Measurements from ENCODE around the gene HSPA12A.

HSPA12A gene

GRCh38 chr10:116705498-116705897 lies 36.9 kb downstream of the HSPA12A start:
- Histone ChIP-seq H3K4me3 (ENCODE audit: low read length in 2 of 2) (no peak overlapping the region), H3K4me1 (ENCODE audit: control insufficient read depth, insufficient read depth, low read length) (no peaks in the 10 kb centered on the region), H3K27me3 (ENCODE audit: control insufficient read depth in 1 of 2, insufficient read depth in 2 of 2, low read length in 2 of 2) (no peaks in the 10 kb centered on the region), H3K9me3 (ENCODE audit: control insufficient read depth in 2 of 2, low read length in 2 of 2) (no peaks in the 10 kb centered on the region), H3K9ac (ENCODE audit: low read length in 2 of 2) (no peak overlapping the region), H3K27ac (ENCODE audit: low read length) (no peak overlapping the region), H3K36me3 (ENCODE audit: control insufficient read depth in 2 of 2, insufficient read depth in 2 of 2, low read length in 2 of 2) (peaks cover 0 to 4% of the 10 kb centered on the region in 2 donors)

- Histone ChIP-seq H3K9me3 (ENCODE audit: control insufficient read depth in 2 of 2, low read length in 2 of 2) (no peaks in the 10 kb centered on the region), H3K27ac (ENCODE audit: low read length) (no peak overlapping the region)
These were observed 37.4 kb downstream of the HSPA12A start for GRCh38 chr10:116704926-116705325.

GRCh38 chr10:116702165-116702564 lies 40.2 kb downstream of the HSPA12A start:
- Histone ChIP-seq H3K9ac (ENCODE audit: low read length in 2 of 2) (no peak overlapping the region), H3K27ac (ENCODE audit: low read length) (no peak overlapping the region)

More at GRCh38 chr10:116704926-116705325, 37.4 kb downstream of the HSPA12A start:
- Histone ChIP-seq H3K4me3 (ENCODE audit: low read length in 2 of 2) (no peak overlapping the region), H3K4me1 (ENCODE audit: control insufficient read depth, insufficient read depth, low read length) (peaks cover under 1% of the 10 kb centered on the region), H3K27me3 (ENCODE audit: control insufficient read depth in 1 of 2, insufficient read depth in 2 of 2, low read length in 2 of 2) (no peaks in the 10 kb centered on the region), H3K9ac (ENCODE audit: low read length in 2 of 2) (no peak overlapping the region), H3K36me3 (ENCODE audit: control insufficient read depth in 2 of 2, insufficient read depth in 2 of 2, low read length in 2 of 2) (peaks cover 0 to 4% of the 10 kb centered on the region in 2 donors)

GRCh38 chr10:116699471-116700150 lies 42.8 kb downstream of the HSPA12A start:
- Histone ChIP-seq H3K4me1 (ENCODE audit: control insufficient read depth, insufficient read depth, low read length) (peaks cover 15% of the 10 kb centered on the region), H3K4me3 (ENCODE audit: low read length in 2 of 2) (peak overlapping the region in 1 of 2 donors; percentile 8), H3K27me3 (ENCODE audit: control insufficient read depth in 1 of 2, insufficient read depth in 2 of 2, low read length in 2 of 2) (no peaks in the 10 kb centered on the region), H3K9ac (ENCODE audit: low read length in 2 of 2) (peak overlapping the region in 1 of 2 donors; percentile 47), H3K9me3 (ENCODE audit: control insufficient read depth in 2 of 2, low read length in 2 of 2) (no peaks in the 10 kb centered on the region), H3K27ac (ENCODE audit: low read length) (peak overlapping the region; percentile 18), H3K36me3 (ENCODE audit: control insufficient read depth in 2 of 2, insufficient read depth in 2 of 2, low read length in 2 of 2) (peaks cover 0 to 7% of the 10 kb centered on the region in 2 donors)

More at GRCh38 chr10:116702165-116702564, 40.2 kb downstream of the HSPA12A start:
- H3K27me3 ChIP-seq (ENCODE audit: control insufficient read depth in 1 of 2, insufficient read depth in 2 of 2, low read length in 2 of 2), result no peaks in the 10 kb centered on the region
- peaks cover 4 to 7% of the 10 kb centered on the region in 2 donors for H3K36me3 ChIP-seq (ENCODE audit: control insufficient read depth in 2 of 2, insufficient read depth in 2 of 2, low read length in 2 of 2)
- H3K4me3 ChIP-seq (ENCODE audit: low read length in 2 of 2), result no peak overlapping the region
- H3K4me1 ChIP-seq (ENCODE audit: control insufficient read depth, insufficient read depth, low read length), result peaks cover 12% of the 10 kb centered on the region
- no peaks in the 10 kb centered on the region for H3K9me3 ChIP-seq (ENCODE audit: control insufficient read depth in 2 of 2, low read length in 2 of 2)

GRCh38 chr10:116699049-116699448 lies 43.3 kb downstream of the HSPA12A start:
- H3K9ac ChIP-seq (ENCODE audit: low read length in 2 of 2), result no peak overlapping the region
- peak overlapping the region; percentile 18 for H3K27ac ChIP-seq (ENCODE audit: low read length)
- H3K4me3 ChIP-seq (ENCODE audit: low read length in 2 of 2), result peak overlapping the region in 1 of 2 donors; percentile 8
- no peaks in the 10 kb centered on the region for H3K27me3 ChIP-seq (ENCODE audit: control insufficient read depth in 1 of 2, insufficient read depth in 2 of 2, low read length in 2 of 2)
- no peaks in the 10 kb centered on the region for H3K9me3 ChIP-seq (ENCODE audit: control insufficient read depth in 2 of 2, low read length in 2 of 2)
- H3K4me1 ChIP-seq (ENCODE audit: control insufficient read depth, insufficient read depth, low read length), result peaks cover 16% of the 10 kb centered on the region
- peaks cover 0 to 7% of the 10 kb centered on the region in 2 donors for H3K36me3 ChIP-seq (ENCODE audit: control insufficient read depth in 2 of 2, insufficient read depth in 2 of 2, low read length in 2 of 2)

- Histone ChIP-seq H3K27me3 (ENCODE audit: control insufficient read depth in 1 of 2, insufficient read depth in 2 of 2, low read length in 2 of 2) (no peaks in the 10 kb centered on the region), H3K4me1 (ENCODE audit: control insufficient read depth, insufficient read depth, low read length) (peaks cover 16% of the 10 kb centered on the region), H3K4me3 (ENCODE audit: low read length in 2 of 2) (no peak overlapping the region), H3K36me3 (ENCODE audit: control insufficient read depth in 2 of 2, insufficient read depth in 2 of 2, low read length in 2 of 2) (peaks cover 0 to 7% of the 10 kb centered on the region in 2 donors), H3K9ac (ENCODE audit: low read length in 2 of 2) (no peak overlapping the region), H3K9me3 (ENCODE audit: control insufficient read depth in 2 of 2, low read length in 2 of 2) (no peaks in the 10 kb centered on the region), H3K27ac (ENCODE audit: low read length) (no peak overlapping the region)
These were observed 44.0 kb downstream of the HSPA12A start for GRCh38 chr10:116698364-116698763.

GRCh38 chr10:116697816-116698215 lies 44.5 kb downstream of the HSPA12A start:
- Histone ChIP-seq H3K4me1 (ENCODE audit: control insufficient read depth, insufficient read depth, low read length) (peaks cover 16% of the 10 kb centered on the region), H3K9me3 (ENCODE audit: control insufficient read depth in 2 of 2, low read length in 2 of 2) (no peaks in the 10 kb centered on the region), H3K4me3 (ENCODE audit: low read length in 2 of 2) (no peak overlapping the region), H3K27ac (ENCODE audit: low read length) (no peak overlapping the region), H3K36me3 (ENCODE audit: control insufficient read depth in 2 of 2, insufficient read depth in 2 of 2, low read length in 2 of 2) (peaks cover 1 to 7% of the 10 kb centered on the region in 2 donors), H3K27me3 (ENCODE audit: control insufficient read depth in 1 of 2, insufficient read depth in 2 of 2, low read length in 2 of 2) (no peaks in the 10 kb centered on the region), H3K9ac (ENCODE audit: low read length in 2 of 2) (no peak overlapping the region)

GRCh38 chr10:116696919-116697318 lies 45.4 kb downstream of the HSPA12A start:
- H3K4me3 ChIP-seq (ENCODE audit: low read length in 2 of 2), result no peak overlapping the region
- no peak overlapping the region for H3K9ac ChIP-seq (ENCODE audit: low read length in 2 of 2)
- peaks cover 3 to 7% of the 10 kb centered on the region in 2 donors for H3K36me3 ChIP-seq (ENCODE audit: control insufficient read depth in 2 of 2, insufficient read depth in 2 of 2, low read length in 2 of 2)
- H3K4me1 ChIP-seq (ENCODE audit: control insufficient read depth, insufficient read depth, low read length), result peaks cover 19% of the 10 kb centered on the region
- no peaks in the 10 kb centered on the region for H3K27me3 ChIP-seq (ENCODE audit: control insufficient read depth in 1 of 2, insufficient read depth in 2 of 2, low read length in 2 of 2)
- no peak overlapping the region for H3K27ac ChIP-seq (ENCODE audit: low read length)
- no peaks in the 10 kb centered on the region for H3K9me3 ChIP-seq (ENCODE audit: control insufficient read depth in 2 of 2, low read length in 2 of 2)

GRCh38 chr10:116694927-116695268 lies 47.5 kb downstream of the HSPA12A start:
- Histone ChIP-seq H3K9ac (ENCODE audit: low read length in 2 of 2) (no peak overlapping the region), H3K4me3 (ENCODE audit: low read length in 2 of 2) (no peak overlapping the region), H3K9me3 (ENCODE audit: control insufficient read depth in 2 of 2, low read length in 2 of 2) (no peaks in the 10 kb centered on the region), H3K4me1 (ENCODE audit: control insufficient read depth, insufficient read depth, low read length) (peaks cover 37% of the 10 kb centered on the region), H3K27me3 (ENCODE audit: control insufficient read depth in 1 of 2, insufficient read depth in 2 of 2, low read length in 2 of 2) (no peaks in the 10 kb centered on the region), H3K27ac (ENCODE audit: low read length) (no peak overlapping the region), H3K36me3 (ENCODE audit: control insufficient read depth in 2 of 2, insufficient read depth in 2 of 2, low read length in 2 of 2) (peaks cover 4 to 7% of the 10 kb centered on the region in 2 donors)

- H3K27ac ChIP-seq (ENCODE audit: low read length), result no peak overlapping the region
- no peak overlapping the region for H3K9ac ChIP-seq (ENCODE audit: low read length in 2 of 2)
- peaks cover 33% of the 10 kb centered on the region for H3K4me1 ChIP-seq (ENCODE audit: control insufficient read depth, insufficient read depth, low read length)
- H3K27me3 ChIP-seq (ENCODE audit: control insufficient read depth in 1 of 2, insufficient read depth in 2 of 2, low read length in 2 of 2), result no peaks in the 10 kb centered on the region
- no peaks in the 10 kb centered on the region for H3K9me3 ChIP-seq (ENCODE audit: control insufficient read depth in 2 of 2, low read length in 2 of 2)
- H3K4me3 ChIP-seq (ENCODE audit: low read length in 2 of 2), result no peak overlapping the region
- H3K36me3 ChIP-seq (ENCODE audit: control insufficient read depth in 2 of 2, insufficient read depth in 2 of 2, low read length in 2 of 2), result peaks cover 4 to 7% of the 10 kb centered on the region in 2 donors
These were observed 48.0 kb downstream of the HSPA12A start for GRCh38 chr10:116694243-116694926.

- H3K27me3 ChIP-seq (ENCODE audit: control insufficient read depth in 1 of 2, insufficient read depth in 2 of 2, low read length in 2 of 2), result no peaks in the 10 kb centered on the region
- H3K27ac ChIP-seq (ENCODE audit: low read length), result no peak overlapping the region
- H3K4me3 ChIP-seq (ENCODE audit: low read length in 2 of 2), result no peak overlapping the region
- H3K9me3 ChIP-seq (ENCODE audit: control insufficient read depth in 2 of 2, low read length in 2 of 2), result no peaks in the 10 kb centered on the region
- H3K36me3 ChIP-seq (ENCODE audit: control insufficient read depth in 2 of 2, insufficient read depth in 2 of 2, low read length in 2 of 2), result peaks cover 0 to 4% of the 10 kb centered on the region in 2 donors
- H3K4me1 ChIP-seq (ENCODE audit: control insufficient read depth, insufficient read depth, low read length), result peaks cover 39% of the 10 kb centered on the region
- no peak overlapping the region for H3K9ac ChIP-seq (ENCODE audit: low read length in 2 of 2)
These were observed 50.1 kb downstream of the HSPA12A start for GRCh38 chr10:116692225-116692624.

Data from stomach smooth muscle (tissue), 2 donors.